Panc1 (cell line): Measurements from ENCODE around the gene UCK1. TPM values are rescaled to one million over a fixed set of nuclear protein-coding genes. Genes with fewer than 3 reads are reported as not detected.

Experiments used
- ATAC-seq: fragments of 200-7000 bp; cut with Tn5 transposase; 2 replicates; pipeline ENCODE4 v1.9.1; 2020; ENCODE audit warnings: mild to moderate bottlenecking, moderate library complexity
- BruUV-seq: library from RNA; stranded (reverse); fragments of 400-500 nt; replicated peaks from 2 replicates; lab custom pipeline; 2021; lab: Mats Ljungman, UMichigan
- CTCF ChIA-PET: fragments of 300-600 bp; sonication (Branson Sonifier 250); formaldehyde crosslinking; loops from one replicate; lab custom pipeline; 2022; ENCODE audit warnings: antibody characterized with exemption; lab: Charles Lee
- POLR2A ChIA-PET: fragments of 300-600 bp; sonication (Branson Sonifier 250); formaldehyde crosslinking; loops from one replicate; lab custom pipeline; 2022; ENCODE audit warnings: antibody characterized with exemption; lab: Charles Lee
- DNase-seq: peaks from one replicate; pipeline ENCODE4 v3.0.0-alpha.2; 2010; ENCODE audit warnings: low read depth, low spot score
- H3K27ac ChIP-seq: 2 replicates; pipeline ENCODE4 v1.5.1; 2011; ENCODE audit warnings: mild to moderate bottlenecking, low read length, inconsistent platforms
- H3K27me3 ChIP-seq: fragments of 200-500 bp; sonication (Bioruptor generic); 2 replicates; pipeline ENCODE4 v1.6.0; 2014; ENCODE audit warnings: low read length, inconsistent platforms; ENCODE audit not compliant: control insufficient read depth, insufficient read depth
- H3K36me3 ChIP-seq: fragments of 200-500 bp; sonication (Bioruptor generic); 2 replicates; pipeline ENCODE4 v1.5.1; 2014; ENCODE audit warnings: inconsistent platforms, mild to moderate bottlenecking, low read length, moderate library complexity; ENCODE audit not compliant: control insufficient read depth, insufficient read depth
- H3K4me1 ChIP-seq: 2 replicates; pipeline ENCODE4 v1.5.1; 2011; ENCODE audit warnings: inconsistent platforms, mild to moderate bottlenecking, low read length, moderate library complexity; ENCODE audit not compliant: control insufficient read depth, insufficient read depth
- H3K4me3 ChIP-seq, 2 experiments: 2 replicates each; pipeline ENCODE4 v1.5.1; 2011 to 2012; ENCODE audit warnings: low read depth in 2 of 2, low read length in 2 of 2, mild to moderate bottlenecking in 2 of 2, inconsistent platforms in 1 of 2, moderate library complexity in 1 of 2
- H3K9me3 ChIP-seq: fragments of 200-500 bp; sonication (Bioruptor generic); 2 replicates; pipeline ENCODE4 v1.5.1; 2014; ENCODE audit warnings: low read depth, mild to moderate bottlenecking, inconsistent platforms, low read length, moderate library complexity; ENCODE audit not compliant: control insufficient read depth, insufficient read depth
- POLR2AphosphoS5 ChIP-seq: IDR thresholded peaks from 2 replicates; pipeline ENCODE4 v1.6.1; 2012; ENCODE audit warnings: mild to moderate bottlenecking, low read depth, low read length, moderate library complexity
- SIN3A ChIP-seq: IDR thresholded peaks from 2 replicates; pipeline ENCODE4 v1.6.1; 2012; ENCODE audit warnings: low read depth, mild to moderate bottlenecking, low read length, moderate library complexity, borderline replicate concordance; ENCODE audit not compliant: insufficient read depth
- TCF7L2 ChIP-seq: IDR thresholded peaks from 2 replicates; pipeline ENCODE4 v1.6.1; 2011; ENCODE audit warnings: mild to moderate bottlenecking, low read depth, low read length, inconsistent platforms
- in situ Hi-C: cut with HindIII; loops from 2 replicates; pipeline ENCODE4 v1.10.0; 2016; ENCODE audit warnings: low sequenced_read_pairs, low pct_unique_long_range_greater_than_20kb
- intact Hi-C: fragments of 100-400 bp; cut with micrococcal nuclease; formaldehyde crosslinking; loops from one replicate; pipeline ENCODE4 v1.10.0; 2022; ENCODE audit not compliant: unreplicated experiment
- total RNA-seq: library from RNA; stranded (reverse); gene quantifications from one replicate; pipeline ENCODE4 v1.2.1, GENCODE V29; 2021; ENCODE audit not compliant: unreplicated experiment
- TF ChIP-seq, protein P1 (sequence below): fragments of 450-650 bp; IDR thresholded peaks from 2 replicates; pipeline ENCODE4 v1.5.1; 2017; ENCODE audit warnings: mild to moderate bottlenecking
- TF ChIP-seq, protein P2 (sequence below), 2 experiments: IDR thresholded peaks; 2 replicates each; pipeline ENCODE4 v1.6.1; 2011 to 2012; ENCODE audit warnings: low read depth in 2 of 2, control low read depth in 1 of 2, low read length in 1 of 2, mild to moderate bottlenecking in 1 of 2, moderate library complexity in 1 of 2; ENCODE audit not compliant: insufficient read depth in 1 of 2

UCK1 gene
- total RNA-seq, 1 experiment from 2014 or later, result 30.2 TPM

DNA sequence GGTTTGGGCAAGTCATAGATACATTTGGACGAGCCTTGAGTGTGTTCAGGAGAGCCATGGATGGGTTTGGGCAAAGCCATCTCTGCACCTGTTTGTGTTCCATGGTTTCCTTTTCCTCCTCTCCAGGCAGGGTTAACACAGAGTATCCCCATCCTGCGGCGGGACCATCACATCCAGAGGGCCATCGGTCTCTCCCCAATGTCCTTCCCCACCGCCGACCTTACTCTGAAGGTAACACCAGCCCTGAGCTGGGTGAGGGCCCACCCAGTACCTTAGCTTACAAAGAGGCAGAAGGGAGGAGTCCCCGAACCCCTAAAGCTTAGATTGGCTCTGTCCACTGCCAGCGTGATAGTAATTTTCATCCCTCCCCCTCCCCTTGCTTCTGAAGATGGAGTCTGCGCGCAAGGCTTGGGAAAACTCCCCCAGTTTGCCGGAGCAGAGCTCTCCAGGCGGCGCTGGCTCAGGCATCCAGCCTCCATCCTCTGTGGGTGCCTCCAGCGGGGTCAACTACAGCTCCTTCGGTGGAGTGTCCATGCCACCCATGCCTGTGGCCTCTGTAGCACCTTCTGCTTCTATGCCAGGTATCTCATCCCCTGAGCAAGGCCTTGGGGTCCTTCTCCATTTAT, 46.4 kb downstream of the UCK1 start:
- in situ Hi-C loops, result no loop called here
- TF ChIP-seq, protein P1, sequence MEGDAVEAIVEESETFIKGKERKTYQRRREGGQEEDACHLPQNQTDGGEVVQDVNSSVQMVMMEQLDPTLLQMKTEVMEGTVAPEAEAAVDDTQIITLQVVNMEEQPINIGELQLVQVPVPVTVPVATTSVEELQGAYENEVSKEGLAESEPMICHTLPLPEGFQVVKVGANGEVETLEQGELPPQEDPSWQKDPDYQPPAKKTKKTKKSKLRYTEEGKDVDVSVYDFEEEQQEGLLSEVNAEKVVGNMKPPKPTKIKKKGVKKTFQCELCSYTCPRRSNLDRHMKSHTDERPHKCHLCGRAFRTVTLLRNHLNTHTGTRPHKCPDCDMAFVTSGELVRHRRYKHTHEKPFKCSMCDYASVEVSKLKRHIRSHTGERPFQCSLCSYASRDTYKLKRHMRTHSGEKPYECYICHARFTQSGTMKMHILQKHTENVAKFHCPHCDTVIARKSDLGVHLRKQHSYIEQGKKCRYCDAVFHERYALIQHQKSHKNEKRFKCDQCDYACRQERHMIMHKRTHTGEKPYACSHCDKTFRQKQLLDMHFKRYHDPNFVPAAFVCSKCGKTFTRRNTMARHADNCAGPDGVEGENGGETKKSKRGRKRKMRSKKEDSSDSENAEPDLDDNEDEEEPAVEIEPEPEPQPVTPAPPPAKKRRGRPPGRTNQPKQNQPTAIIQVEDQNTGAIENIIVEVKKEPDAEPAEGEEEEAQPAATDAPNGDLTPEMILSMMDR, result no peak
- TF ChIP-seq, protein P2, sequence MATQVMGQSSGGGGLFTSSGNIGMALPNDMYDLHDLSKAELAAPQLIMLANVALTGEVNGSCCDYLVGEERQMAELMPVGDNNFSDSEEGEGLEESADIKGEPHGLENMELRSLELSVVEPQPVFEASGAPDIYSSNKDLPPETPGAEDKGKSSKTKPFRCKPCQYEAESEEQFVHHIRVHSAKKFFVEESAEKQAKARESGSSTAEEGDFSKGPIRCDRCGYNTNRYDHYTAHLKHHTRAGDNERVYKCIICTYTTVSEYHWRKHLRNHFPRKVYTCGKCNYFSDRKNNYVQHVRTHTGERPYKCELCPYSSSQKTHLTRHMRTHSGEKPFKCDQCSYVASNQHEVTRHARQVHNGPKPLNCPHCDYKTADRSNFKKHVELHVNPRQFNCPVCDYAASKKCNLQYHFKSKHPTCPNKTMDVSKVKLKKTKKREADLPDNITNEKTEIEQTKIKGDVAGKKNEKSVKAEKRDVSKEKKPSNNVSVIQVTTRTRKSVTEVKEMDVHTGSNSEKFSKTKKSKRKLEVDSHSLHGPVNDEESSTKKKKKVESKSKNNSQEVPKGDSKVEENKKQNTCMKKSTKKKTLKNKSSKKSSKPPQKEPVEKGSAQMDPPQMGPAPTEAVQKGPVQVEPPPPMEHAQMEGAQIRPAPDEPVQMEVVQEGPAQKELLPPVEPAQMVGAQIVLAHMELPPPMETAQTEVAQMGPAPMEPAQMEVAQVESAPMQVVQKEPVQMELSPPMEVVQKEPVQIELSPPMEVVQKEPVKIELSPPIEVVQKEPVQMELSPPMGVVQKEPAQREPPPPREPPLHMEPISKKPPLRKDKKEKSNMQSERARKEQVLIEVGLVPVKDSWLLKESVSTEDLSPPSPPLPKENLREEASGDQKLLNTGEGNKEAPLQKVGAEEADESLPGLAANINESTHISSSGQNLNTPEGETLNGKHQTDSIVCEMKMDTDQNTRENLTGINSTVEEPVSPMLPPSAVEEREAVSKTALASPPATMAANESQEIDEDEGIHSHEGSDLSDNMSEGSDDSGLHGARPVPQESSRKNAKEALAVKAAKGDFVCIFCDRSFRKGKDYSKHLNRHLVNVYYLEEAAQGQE (IDR thresholded peaks at IDR 0.05; ENCODE audit: insufficient read depth in 1 of 2, low read depth in 2 of 2, low read length in 1 of 2), result no peak
- TF ChIP-seq TCF7L2 (no peak), POLR2AphosphoS5 (no peak), SIN3A (no peak)
- Histone ChIP-seq H3K9me3 (no peaks in the 10 kb centered on the region), H3K36me3 (peaks cover 15% of the 10 kb centered on the region), H3K27me3 (no peaks in the 10 kb centered on the region), H3K4me3 (no peak overlapping the region), H3K4me1 (no peaks in the 10 kb centered on the region), H3K27ac (no peak overlapping the region)
- ATAC-seq (no peak), DNase-seq (no peak)
- intact Hi-C loops, result no loop called here
- CTCF ChIA-PET, result no interaction called here
- BruUV-seq, result no TSS peak
- POLR2A ChIA-PET, result no interaction called here

DNA sequence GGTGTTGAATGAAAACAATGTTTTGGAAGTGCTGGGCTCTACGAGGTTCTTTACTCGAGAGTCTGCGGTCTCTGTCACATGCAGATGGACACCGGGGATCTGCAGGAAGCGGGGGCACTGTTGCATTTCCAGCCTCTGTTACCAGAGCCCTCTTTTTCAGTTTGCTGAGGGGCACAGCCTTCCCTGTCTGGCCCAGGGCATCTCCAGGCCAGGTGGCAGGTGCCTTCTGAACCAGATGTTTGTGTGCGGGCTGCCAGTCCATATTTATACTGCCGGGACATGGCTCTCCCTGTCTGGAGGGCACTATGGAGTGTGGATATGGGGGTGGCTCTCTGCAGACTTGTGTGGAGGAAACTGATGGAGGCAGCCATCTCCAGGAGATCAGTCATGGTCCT, 47.0 kb downstream of the UCK1 start:
- Histone ChIP-seq H3K4me1 (no peaks in the 10 kb centered on the region), H3K36me3 (peaks cover 17% of the 10 kb centered on the region), H3K9me3 (no peaks in the 10 kb centered on the region), H3K27ac (no peak overlapping the region), H3K4me3 (no peak overlapping the region), H3K27me3 (no peaks in the 10 kb centered on the region)
- ATAC-seq (no peak), DNase-seq (no peak)
- ChIA-PET CTCF (no interaction called here), POLR2A (no interaction called here)
- BruUV-seq, result no TSS peak
- TF ChIP-seq SIN3A (no peak), POLR2AphosphoS5 (no peak), TCF7L2 (no peak)
- TF ChIP-seq, protein P1, result no peak
- TF ChIP-seq, protein P2 (IDR thresholded peaks at IDR 0.05; ENCODE audit: insufficient read depth in 1 of 2, low read depth in 2 of 2, low read length in 1 of 2), result no peak
- in situ Hi-C loops (no loop called here), intact Hi-C loops (no loop called here)
